ENCODE data around the gene AMPD3.

- no peak for TF ChIP-seq POLR2AphosphoS5 (IDR thresholded peaks at IDR 0.05; ENCODE audit: borderline replicate concordance, low read depth, low read length)
- no peak for TF ChIP-seq EZH2 (IDR thresholded peaks at IDR 0.05)
- no peak for TF ChIP-seq FOXP2 (optimal IDR thresholded peaks at IDR 0.05; ENCODE audit: control extremely low read depth, extremely low read length, insufficient read depth)
These were observed 36.1 kb upstream of the AMPD3 start for GRCh38 chr11:10418950-10419310.
